IMR-90 (cell line): ENCODE data around the gene MPI.

Experiments used
- BHLHE40 ChIP-seq: fragments of 150-350 bp; IDR thresholded peaks from 2 replicates; pipeline ENCODE4 v1.6.1; 2016; ENCODE audit warnings: mild to moderate bottlenecking, low read depth, low read length
- POLR2A ChIP-seq: IDR thresholded peaks from 2 replicates; pipeline ENCODE4 v1.6.1; 2012; ENCODE audit warnings: mild to moderate bottlenecking, low read depth, low read length

GRCh38 chr15:74908635-74909034 is 18.8 kb downstream of the MPI start:
- no peak for TF ChIP-seq POLR2A
- no peak for TF ChIP-seq BHLHE40
